NOMO-1 (cell line): ENCODE data around the gene GRID1.
A peak's percentile ranks its signal among the peaks of the same experiment; 100 is the strongest.

Experiments
- DNase-seq, 2 experiments: peaks; one replicate each; lab custom pipeline; 2025; ENCODE audit not compliant: unreplicated experiment in 2 of 2; lab: John Stamatoyannopoulos, UW

GRID1 gene

GRCh38 chr10:85655411-85655810 lies 711.2 kb downstream of the GRID1 start:
- DNase-seq: no peak

GRCh38 chr10:85651497-85651882 lies 715.1 kb downstream of the GRID1 start:
- no peak for DNase-seq

DNA sequence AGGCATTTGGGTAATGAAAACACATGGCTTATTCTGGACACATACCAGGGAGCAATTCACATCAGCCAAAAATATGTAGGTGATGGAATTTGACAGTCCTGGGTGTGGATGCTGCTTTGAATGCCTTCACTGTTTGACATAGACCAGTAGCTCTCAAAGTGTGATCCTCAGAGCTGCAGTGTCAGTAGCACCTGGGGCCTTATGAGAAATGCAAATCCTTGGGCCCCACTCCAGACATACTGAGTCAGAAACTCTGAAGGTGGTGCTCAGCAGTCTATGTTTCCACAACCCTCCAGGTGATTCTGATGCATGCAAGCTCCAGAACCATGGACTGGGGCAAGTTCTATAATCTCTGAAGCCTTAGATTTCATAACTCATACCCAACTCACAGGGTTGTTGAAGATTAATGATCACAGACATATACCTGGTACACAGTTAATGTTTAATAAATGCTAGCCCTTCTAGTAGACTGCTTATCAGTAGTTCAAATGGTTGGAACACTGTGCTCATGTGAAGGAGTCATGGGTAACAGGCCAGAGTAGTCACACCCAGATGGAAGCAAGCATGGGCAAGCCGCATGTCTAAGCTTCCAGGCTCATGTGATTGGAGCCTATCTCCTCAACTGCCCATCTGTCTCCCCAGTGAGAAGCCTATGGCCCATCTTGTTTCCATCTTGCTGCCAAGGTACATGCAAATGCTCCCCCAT lies 715.7 kb downstream of the GRID1 start:
- DNase-seq: no peak

DNA sequence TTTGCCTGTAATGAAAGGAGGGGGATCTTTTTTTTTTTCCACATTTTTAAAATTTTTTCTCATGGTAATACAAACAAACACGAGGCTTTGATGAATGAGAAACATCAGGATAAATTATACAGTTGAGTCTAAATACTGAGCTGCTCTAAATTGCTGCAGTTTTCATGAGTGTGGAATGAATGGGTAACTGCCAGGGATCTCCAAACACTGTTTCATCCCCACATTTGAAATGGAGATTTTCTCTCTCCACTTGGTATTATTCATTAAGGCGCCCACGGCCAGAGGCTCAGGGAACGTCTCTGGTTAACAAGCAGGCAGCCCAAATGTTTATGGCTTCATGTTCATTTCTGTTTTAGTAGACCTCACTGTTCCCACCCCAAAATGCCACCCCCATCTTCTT lies 717.1 kb downstream of the GRID1 start:
- no peak for DNase-seq

- no peak for DNase-seq
Observed at GRCh38 chr10:85648279-85648754, 718.3 kb downstream of the GRID1 start.

GRCh38 chr10:85647741-85648140 lies 718.9 kb downstream of the GRID1 start:
- no peak for DNase-seq

GRCh38 chr10:85645926-85646711 lies 720.5 kb downstream of the GRID1 start:
- no peak for DNase-seq

DNA sequence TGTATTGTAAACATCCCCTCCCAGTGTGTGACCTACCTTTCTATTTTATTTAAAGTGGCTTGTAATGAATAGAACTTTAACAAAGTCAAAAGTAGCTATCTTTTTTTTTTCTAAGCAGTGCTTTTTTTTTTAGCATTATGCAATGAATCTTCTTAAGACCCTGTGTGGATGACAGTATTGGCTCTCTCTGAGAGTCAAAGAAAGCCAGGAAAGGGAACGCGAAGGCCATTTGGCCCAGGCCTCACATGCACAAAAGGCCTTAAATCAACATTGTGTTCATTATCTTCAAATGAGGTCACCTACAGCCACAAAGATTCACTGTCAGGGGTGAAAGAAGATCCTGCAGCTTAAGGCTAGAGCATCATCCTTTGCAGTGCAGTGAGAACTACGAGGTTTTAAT lies 721.5 kb downstream of the GRID1 start:
- no peak for DNase-seq

DNA sequence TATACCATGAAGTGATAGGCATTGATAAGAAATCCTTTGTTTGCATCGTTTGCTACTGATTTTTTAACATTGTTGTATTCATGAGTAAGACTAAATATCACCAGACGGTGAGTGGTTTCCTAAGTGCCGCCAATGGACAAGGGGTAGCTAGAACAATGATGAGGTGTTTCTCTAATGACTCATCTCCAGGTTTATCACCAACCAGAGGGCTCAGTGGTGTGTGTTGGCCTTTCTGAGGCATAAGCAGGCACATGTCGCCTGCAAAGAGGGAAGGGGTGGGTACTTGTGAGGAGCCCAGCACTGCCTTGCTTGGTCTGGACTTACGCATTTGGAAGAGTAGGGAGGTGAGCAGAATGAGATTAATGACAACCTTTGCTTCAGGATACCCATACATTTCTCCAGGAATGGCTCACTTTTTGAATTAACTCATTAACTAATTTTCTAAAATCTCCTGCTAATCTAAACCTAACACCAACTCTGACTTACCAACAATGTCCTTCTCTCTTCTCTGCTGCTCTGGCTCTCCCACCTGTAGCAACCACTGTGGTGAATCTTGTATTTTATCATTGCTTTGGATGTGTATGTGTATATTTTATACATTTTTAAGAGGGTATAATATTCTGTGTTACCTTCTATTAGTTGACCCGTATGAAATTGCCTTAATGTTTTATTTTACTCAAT lies 722.6 kb downstream of the GRID1 start:
- DNase-seq: no peak

GRCh38 chr10:85643171-85643844 lies 723.3 kb downstream of the GRID1 start:
- no peak for DNase-seq

DNA sequence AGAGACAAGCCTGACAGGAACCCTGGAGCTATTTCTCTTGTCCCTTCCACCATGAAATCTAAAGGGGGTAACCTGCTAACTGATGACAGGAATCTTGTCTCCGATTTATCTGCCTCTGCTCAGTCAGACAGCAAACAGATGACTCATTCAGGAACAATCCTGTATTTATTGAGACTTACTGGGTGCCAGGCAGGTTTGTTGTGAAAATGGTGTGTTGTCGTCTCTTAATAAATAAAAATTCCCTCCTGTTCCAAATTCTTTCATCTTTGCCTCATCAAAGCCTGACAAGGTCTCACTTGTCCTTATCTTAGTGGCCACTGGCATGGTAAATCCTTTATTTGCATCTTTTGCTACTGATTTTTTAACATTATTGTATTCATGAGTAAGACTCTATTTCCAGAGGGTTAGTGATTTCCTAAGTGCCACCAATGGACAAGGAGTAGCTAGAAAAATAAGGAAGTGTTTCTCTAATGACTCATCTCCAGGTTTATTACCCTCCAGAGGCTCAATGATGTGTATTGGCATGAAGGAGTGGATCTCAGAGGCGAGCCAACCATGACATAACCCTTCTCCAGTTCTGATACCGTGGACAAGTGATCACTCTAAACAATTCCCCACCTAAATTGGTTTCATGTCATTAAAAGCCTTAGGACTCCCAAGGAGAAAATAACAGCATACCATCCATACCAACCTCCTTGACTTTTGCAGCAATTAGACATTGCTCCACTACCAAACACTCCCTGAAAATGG lies 724.0 kb downstream of the GRID1 start:
- DNase-seq: peak; percentile 31 to 74

- DNase-seq: no peak
Observed at GRCh38 chr10:85642082-85642420, 724.5 kb downstream of the GRID1 start.

DNA sequence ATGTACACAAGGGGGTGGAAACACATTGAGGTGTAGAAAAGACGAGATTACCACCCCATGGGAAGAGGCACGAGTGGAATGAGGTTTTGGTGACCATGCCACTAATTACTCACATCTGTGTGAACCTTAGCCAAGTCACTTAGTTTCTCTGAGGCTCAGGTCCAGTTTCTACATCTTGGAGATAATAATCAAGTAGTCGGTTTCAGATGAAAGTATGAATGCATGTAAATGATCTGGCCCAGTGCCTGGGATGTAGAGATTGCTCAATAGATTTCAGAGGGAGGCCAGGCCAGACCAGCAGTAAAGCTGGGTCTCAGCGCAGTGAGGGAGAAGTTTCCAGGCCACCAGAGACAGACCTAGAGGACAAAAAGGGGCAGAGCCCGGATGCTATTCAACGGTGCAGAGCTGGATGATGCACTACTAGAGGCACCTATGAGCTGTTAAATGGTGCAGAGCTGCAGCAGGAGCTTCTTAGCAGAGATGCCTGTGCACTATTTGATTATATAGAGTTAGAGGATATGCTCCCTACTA lies 725.1 kb downstream of the GRID1 start:
- no peak for DNase-seq

- no peak for DNase-seq
Observed at GRCh38 chr10:85638797-85639196, 727.8 kb downstream of the GRID1 start.

DNA sequence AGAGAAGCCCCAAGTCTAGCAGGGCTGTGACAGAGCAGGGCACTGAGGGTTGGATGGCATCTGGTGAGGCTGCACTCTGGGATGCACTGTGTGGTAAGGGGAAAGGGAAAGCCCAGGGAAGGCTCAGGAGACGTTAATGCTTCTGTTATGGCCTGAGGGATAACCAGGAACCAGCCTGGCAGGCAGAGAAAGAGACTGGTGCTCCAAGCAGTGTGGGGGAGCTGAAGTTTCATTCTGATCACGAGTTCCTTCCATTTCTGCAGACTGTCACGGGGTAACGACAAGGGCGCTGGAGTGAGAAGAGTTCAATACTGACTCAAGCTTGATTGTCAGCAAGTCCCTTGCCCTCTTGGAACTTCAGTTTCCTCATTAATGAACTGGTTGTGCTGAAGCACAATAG lies 730.9 kb downstream of the GRID1 start:
- DNase-seq: no peak

DNA sequence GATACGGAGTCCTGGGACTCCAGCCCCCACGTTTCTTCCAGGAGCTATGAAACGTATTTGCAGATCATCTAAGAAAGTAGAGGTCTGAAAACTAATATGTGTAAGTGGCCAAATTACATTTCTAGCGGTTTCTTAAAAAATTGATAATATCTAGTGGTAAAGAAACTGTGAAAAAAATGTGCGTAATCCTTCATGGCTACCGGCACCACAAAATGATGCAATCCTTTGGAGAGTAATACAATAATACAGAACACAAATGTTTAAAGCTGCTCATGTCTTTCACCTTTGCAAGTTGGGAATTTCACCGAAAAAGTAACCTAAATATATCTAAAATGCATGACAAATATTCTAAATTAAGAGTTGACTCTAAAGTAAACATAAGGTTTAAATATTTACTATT lies 742.1 kb downstream of the GRID1 start:
- DNase-seq: no peak

DNA sequence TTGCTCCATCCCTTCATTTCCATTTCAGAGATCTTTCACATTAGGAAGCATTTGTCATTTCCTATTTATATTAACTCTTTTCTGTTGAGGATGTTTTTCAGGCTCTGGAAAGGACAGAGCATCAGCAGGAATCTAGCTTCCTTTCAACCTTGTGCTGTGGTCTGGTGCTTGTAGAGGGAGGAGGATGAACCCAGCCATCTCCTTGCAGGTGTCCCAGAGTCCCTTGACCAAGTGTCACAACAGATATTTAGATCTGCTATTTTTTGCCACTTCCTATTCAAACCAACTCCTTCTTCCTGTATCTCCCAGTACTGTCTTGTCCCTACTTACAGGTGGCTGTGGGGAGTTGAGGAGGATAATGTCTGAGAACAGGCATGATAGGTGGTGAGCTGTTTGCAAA lies 742.8 kb downstream of the GRID1 start:
- DNase-seq: no peak

- no peak for DNase-seq
Observed at GRCh38 chr10:85623342-85623741, 743.3 kb downstream of the GRID1 start.

DNA sequence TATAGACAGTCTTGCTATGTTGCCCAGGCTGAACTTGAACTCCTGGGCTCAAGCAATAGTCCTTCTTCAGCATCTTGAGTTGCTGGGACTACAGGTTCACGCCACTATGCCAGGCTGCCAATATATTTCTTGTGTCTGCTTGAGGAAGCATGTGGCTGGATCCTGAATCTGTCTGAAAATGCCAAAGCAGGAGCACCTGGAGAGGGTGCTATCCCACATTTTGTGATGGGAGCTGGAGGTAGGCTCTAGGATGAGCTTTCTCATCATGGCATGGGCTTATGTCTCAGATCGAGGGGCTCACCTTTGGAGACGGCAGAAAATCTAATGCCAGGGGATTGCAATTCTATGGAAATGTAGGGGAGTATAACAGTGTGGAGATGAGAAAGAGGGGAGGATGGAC lies 744.2 kb downstream of the GRID1 start:
- no peak for DNase-seq

DNA sequence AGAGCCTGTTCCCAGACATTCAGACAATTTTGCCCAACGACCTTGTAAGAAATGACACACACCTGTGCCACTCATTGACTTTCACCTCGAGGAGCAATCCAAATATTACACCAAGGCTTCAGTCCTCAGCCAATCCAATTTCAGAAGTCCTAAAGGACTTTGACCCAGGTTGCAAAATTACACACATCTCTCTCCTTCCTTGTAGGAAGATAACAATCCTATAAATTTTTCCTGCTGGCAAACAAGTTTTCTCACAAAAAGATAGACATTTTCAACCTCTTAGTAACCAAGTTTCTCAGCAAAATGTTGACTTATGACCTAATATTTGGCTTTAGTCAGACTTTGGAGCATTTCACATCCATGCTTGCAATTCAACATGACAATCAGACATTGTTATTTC lies 745.0 kb downstream of the GRID1 start:
- DNase-seq: no peak
